SW480 (cell line): ENCODE measurements around the gene KRTAP10-9.
"Not testable (repeated sequence)": the region's sequence is repeated elsewhere in the genome, so short reads cannot be mapped to it uniquely, and the experiment has no call there.

ENCODE experiments used
- DNase-seq: peaks from one replicate; pipeline ENCODE4 v3.0.0-alpha.2; 2016; ENCODE audit warnings: low spot score

Gene KRTAP10-9

GRCh38 chr21:44643741-44644310 is 16.9 kb downstream of the KRTAP10-9 start:
- DNase-seq = no peak

- DNase-seq = no peak
These were observed 18.0 kb downstream of the KRTAP10-9 start for GRCh38 chr21:44644878-44645277.

DNA sequence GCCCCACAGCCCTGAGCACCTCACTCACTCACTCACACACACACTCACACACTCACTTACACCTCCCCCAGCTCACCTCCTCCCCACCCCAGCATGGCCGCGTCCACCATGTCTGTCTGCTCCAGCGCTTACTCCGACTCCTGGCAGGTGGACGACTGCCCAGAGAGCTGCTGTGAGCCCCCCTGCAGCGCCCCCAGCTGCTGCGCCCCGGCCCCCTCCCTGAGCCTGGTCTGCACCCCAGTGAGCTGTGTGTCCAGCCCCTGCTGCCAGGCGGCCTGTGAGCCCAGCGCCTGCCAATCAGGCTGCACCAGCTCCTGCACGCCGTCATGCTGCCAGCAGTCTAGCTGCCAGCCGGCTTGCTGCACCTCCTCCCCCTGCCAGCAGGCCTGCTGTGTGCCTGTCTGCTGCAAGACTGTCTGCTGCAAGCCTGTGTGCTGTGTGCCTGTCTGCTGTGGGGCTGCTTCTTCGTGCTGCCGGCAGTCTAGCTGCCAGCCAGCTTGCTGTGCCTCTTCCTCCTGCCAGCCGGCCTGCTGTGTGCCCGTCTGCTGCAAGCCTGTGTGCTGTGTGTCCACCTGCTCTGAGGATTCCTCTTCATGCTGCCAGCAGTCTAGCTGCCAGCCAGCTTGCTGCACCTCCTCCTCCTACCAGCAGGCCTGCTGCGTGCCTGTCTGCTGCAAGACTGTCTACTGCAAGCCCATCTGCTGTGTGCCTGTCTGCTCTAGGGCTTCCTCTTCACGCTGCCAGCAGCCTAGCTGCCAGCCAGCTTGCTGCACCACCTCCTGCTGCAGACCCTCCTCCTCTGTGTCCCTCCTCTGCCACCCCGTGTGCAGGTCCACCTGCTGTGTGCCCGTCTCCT is 19.7 kb downstream of the KRTAP10-9 start, which contains the start of gene KRTAP10-11:
TSS of gene KRTAP10-11 (plus strand) at position 49 of the 856 bp plus-strand sequence. CDS start at position 94, 45 bp downstream.
- DNase-seq = not testable (repeated sequence)

DNA sequence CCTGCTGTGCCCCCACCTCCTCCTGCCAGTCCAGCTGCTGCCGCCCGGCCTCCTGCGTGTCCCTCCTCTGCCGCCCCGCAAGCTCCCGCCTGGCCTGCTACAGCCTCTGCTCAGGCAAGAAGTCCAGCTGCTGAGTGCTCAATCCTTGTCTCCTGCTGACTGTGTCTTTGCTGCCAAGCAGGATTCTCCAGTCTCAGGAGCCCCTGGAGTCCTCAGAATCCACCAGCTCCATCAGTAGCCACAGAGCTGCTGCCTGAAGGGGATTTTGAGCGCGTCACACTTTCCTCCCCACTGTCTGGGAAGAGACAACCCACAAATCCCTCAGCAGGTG is 20.3 kb downstream of the KRTAP10-9 start:
- no peak for DNase-seq

- no peak for DNase-seq
These were observed 21.8 kb downstream of the KRTAP10-9 start for GRCh38 chr21:44648557-44649311.

DNA sequence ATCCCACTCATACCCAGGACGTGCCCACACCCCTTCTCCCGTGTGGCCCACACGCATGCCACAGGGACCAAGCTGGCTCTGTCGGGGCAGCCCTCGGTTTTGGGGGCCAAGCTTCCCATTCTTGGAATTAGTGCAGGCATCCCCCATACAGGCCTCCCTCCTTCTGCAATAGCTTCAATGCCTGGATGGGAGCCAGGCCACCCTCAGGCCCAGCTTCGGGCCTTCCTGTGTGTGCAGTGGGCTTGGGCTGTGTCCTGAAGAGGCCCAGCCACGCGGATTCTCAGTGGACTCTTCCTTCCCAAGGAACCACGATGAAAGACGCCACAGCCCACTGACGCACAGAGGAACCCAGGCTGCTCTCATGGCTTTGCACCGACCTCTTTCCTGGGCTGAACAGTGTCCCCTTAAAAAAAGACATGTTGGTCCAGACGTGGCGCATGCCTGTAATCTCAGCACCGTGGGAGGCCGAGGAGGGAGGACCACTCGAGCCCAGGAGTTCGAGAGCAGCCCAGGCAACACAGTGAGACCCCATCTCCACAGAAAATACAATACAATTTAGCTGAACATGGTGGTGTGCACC is 22.7 kb downstream of the KRTAP10-9 start:
- no peak for DNase-seq

GRCh38 chr21:44650265-44650972 is 23.5 kb downstream of the KRTAP10-9 start:
- no peak for DNase-seq

DNA sequence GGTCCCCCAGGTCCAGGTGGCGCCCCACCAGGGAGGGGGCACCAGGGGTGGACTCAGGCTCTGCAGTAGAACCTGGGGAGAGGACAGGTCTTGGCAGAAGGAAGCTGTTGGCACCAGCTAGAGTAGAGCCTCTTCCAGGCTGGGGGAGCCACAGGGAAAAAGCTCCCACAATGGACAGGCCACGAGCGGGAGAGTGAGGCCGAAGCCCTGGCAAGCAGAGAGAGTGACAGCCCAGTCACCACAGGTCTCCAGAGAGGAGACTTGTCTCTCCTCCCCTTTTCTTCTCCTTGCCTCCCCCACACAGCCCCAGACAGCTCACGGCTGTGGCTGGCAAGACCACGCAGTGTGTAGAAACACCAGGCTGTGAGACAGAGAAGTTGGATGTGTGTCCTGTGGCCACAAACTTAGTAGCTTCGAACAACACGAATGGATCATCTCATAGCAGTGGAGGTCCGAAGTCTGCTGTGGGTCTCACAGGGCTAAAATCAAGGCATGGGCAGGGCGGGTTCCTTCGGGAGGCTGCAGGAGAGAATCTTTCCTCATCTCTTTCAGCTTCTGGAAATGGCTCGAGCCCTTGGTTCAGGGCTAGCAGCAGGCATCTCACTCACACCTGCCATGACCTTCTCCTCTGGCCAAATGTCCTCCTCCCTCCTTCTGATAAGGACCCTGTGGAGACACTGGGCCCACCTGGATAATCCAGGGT is 24.2 kb downstream of the KRTAP10-9 start:
- DNase-seq = no peak

- no peak for DNase-seq
These were observed 26.2 kb downstream of the KRTAP10-9 start for GRCh38 chr21:44653123-44653522.

DNA sequence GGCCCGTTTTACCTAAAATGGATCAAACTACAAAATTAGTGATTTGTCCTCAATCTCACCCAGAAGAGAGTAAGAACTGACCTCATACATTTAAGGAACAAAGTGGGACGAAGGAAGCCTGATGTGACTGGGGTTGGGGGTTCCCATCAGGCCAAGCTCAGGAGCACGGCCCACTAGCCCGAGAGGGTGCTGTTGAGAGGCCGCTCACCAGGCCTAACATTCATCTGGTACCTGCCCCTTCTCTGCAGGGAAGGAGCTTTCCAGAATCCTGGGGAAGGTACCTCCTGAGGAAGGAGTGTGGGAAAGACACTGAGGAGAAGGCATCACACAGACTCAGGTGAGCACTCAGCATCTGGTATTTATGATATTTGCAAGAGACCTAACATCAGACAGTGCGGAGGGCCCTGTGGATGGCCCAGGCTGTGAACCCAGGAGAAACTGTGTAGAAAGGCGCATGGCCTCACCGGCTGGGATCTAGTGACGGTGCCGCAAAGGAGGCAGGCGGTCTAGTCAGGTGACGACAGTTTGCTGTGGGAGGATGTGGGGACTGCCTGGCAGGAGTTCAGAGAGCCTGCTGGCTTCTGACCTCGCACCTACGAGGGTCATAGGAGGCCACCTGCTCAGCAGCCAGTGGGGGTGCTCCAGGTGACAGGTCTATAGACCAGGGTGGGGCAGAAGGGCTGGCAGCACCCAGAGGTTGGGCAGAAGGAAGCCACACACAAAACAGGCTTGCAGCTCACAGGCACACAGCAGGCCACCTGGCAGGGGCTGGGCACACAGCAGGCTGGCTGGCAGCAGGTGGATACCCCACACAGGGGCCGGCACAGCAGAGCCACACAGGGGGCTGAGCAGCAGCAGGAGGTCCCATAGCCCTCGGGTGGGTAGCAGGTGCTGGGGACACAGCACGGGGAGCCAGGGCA is 27.0 kb downstream of the KRTAP10-9 start:
- no peak for DNase-seq

- DNase-seq = no peak
These were observed 27.8 kb downstream of the KRTAP10-9 start, which contains the start of gene KRTAP12-4 for GRCh38 chr21:44654576-44655175. KRTAP12-4 (minus strand) TSS chr21:44654659; CDS start chr21:44654614, 45 bp downstream.

DNA sequence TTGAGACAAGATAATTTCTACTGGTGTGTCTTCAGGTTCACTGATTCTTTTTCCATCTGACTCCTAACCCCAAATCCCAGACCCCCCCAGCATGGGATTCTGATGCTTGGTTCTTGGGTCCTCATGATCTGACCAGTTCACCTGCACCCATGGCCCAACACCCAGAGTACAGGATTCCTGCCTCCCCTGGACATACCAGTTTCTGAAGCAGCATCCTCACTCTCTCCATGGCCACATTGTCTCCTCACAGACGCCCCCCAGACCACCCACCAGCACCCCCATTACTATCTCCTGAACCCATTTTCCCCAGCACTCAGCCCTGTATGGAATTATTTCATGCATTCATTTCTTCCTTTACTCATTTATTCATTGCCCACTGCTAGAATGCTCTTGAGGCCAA is 30.0 kb downstream of the KRTAP10-9 start:
- DNase-seq = no peak

DNA sequence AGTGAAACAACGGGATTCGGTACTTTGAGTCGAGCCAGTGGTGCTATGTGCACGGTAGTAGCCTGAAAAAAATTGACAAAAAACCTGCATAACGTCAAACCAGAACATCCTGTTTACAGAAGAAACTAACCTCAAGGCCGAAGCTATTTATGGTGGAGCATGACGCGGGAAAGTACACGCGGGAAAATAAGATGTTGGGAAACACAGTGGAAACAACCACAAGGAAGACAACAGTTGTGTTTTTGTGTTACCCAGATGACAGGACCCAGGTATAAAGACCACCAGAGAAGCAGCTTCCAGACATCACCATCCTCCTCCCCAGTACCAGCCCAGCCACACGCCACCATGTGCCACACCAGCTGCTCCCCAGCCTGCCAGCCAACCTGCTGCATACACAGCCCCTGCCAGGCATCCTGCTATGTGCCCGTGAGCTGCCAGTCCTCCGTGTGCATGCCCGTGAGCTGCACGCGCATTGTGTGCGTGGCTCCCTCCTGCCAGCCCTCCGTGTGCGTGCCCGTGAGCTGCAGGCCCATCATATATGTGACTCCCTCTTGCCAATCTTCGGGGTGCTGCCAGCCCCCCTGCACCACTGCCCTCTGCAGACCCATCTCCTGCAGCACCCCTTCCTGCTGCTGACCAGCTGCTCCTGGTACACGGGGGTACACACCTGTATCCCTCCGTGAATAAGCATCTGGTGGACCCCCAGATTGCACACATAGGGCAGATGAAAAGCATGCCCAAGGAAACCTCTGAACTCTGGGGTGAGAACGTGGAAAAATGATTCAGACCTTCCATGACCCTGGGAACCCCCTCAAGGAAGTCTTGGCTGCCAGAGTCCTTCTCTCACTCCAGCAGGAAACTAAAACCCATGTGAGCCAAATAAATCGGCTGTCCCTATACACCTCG is 31.0 kb downstream of the KRTAP10-9 start, which contains the start of gene KRTAP12-3:
TSS of gene KRTAP12-3 (plus strand) at position 298 of the 906 bp plus-strand sequence. CDS start at position 346, 48 bp downstream.
- DNase-seq = no peak

DNA sequence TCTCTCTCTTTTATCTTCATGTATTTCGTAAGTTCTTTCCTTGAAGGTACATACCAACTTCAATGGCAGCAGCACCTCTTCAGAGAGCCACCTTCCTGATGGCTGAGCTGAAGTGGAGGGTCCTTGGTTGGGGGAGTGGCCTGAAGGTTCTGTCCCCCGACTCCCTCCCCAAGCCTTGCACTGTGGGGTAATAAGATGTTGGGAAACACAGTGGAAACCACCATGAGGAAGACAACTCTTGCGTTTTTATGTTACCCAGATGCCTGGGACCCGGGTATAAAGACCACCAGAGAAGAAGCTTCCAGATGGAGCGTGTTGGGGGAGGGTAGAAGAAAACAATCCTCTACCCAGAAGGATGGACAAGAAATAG is 31.6 kb downstream of the KRTAP10-9 start:
- no peak for DNase-seq

DNA sequence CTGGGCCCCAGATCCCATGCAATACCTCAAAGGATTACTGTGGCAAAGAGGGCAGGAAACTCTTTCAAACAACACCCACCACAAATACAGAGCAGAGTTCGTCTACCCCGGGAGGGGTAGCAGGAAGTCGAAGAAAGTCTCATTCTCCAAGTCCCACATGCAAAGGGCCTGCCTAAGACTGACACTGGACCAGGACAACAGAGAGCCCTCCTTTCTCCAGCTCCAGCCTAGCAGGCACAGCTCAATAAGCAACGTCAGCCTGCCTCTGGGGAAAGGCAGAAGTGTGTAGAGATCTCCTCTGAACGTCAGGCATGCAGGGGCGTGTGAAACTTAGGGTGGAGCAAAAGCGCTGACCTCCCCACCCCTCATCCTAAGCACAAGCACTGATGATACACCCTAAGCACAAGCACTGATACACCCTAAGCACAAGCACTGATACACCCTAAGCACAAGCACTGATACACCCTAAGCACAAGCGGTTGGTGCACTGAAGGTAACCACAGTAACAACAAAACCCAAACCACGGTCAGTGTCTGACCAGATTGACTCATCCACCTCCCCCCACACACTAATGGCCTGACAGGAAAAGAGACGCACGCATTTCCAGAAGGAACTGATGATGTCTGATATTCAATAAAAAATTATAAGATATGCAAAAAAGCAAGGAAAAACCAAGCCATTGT is 32.2 kb downstream of the KRTAP10-9 start:
- peak; percentile 41 for DNase-seq

- DNase-seq = not testable (repeated sequence)
These were observed 34.7 kb downstream of the KRTAP10-9 start for GRCh38 chr21:44661567-44661966.

DNA sequence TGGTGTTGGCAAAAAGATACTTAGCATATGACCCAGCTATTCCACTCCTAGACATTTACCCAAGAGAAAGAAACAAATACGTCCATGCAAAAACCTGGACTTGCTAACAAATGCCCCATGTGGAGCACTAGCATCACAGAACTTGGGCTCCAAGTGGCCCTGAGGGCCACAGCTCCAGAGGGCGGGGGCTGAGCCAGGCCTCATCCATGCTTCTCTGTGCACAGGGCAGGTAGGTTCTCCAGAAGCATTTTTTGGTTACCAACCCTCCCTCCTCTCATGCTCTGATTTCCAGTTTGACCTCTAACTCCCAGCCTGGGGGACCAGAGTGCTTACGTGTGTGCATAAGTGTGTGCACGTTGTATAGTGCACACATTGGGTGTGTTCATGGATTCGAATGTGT is 37.8 kb downstream of the KRTAP10-9 start:
- no peak for DNase-seq
